OCI-LY7 (cell line): Measurements from ENCODE around the gene EEPD1. TPM values are rescaled to one million over a fixed set of nuclear protein-coding genes. Genes with fewer than 3 reads are reported as not detected.

Experiments used
- BruUV-seq: library from RNA; stranded (reverse); fragments of 400-500 nt; replicated peaks from 2 replicates; lab custom pipeline; 2021; lab: Mats Ljungman, UMichigan
- CTCF ChIA-PET: fragments of 300-600 bp; sonication (Branson Sonifier 250); formaldehyde crosslinking; loops from one replicate; lab custom pipeline; 2022; ENCODE audit warnings: antibody characterized with exemption; ENCODE audit not compliant: unreplicated experiment; lab: Charles Lee
- POLR2A ChIA-PET: fragments of 300-600 bp; sonication (Branson Sonifier 250); formaldehyde crosslinking; loops from one replicate; lab custom pipeline; 2022; ENCODE audit warnings: antibody characterized with exemption; lab: Charles Lee
- DNase-seq: peaks from one replicate; pipeline ENCODE4 v3.0.0-alpha.2; 2015; ENCODE audit warnings: low spot score
- H2AFZ ChIP-seq: fragments of 200-600 bp; sonication (generic), shearing (Covaris generic); 2 replicates; pipeline ENCODE4 v1.6.1; 2014; ENCODE audit warnings: mild to moderate bottlenecking, antibody characterized with exemption, low read length, moderate library complexity
- H3K27ac ChIP-seq: fragments of 200-600 bp; sonication (generic); 2 replicates; pipeline ENCODE4 v1.5.1; 2014; ENCODE audit warnings: mixed run types, low read depth, mild to moderate bottlenecking, moderate library complexity, low read length, inconsistent platforms; ENCODE audit not compliant: poor library complexity, severe bottlenecking
- H3K36me3 ChIP-seq: fragments of 200-600 bp; sonication (generic); 2 replicates; pipeline ENCODE4 v1.6.1; 2014; ENCODE audit warnings: mild to moderate bottlenecking, antibody characterized with exemption, low read length, moderate library complexity, mixed read lengths; ENCODE audit not compliant: insufficient read depth
- H3K4me1 ChIP-seq: fragments of 200-600 bp; sonication (generic); 2 replicates; pipeline ENCODE4 v1.5.1; 2014; ENCODE audit warnings: mild to moderate bottlenecking, low read length; ENCODE audit not compliant: insufficient read depth, poor library complexity, severe bottlenecking
- H3K4me2 ChIP-seq: fragments of 200-600 bp; sonication (generic); 2 replicates; pipeline ENCODE4 v1.6.1; 2014; ENCODE audit warnings: mild to moderate bottlenecking, low read length
- H3K4me3 ChIP-seq: fragments of 200-600 bp; sonication (generic); 2 replicates; pipeline ENCODE4 v1.5.1; 2014; ENCODE audit warnings: mild to moderate bottlenecking, low read depth, low read length; ENCODE audit not compliant: poor library complexity, severe bottlenecking
- H3K79me2 ChIP-seq: fragments of 200-600 bp; sonication (generic); 2 replicates; pipeline ENCODE4 v1.6.1; 2016; ENCODE audit warnings: low read depth, mild to moderate bottlenecking, low read length, moderate library complexity, mixed read lengths; ENCODE audit not compliant: insufficient read depth
- H3K9me2 ChIP-seq: fragments of 200-600 bp; sonication (generic); 2 replicates; pipeline ENCODE4 v1.6.1; 2016; ENCODE audit warnings: mild to moderate bottlenecking, low read length, mixed read lengths; ENCODE audit not compliant: insufficient read depth
- H3K9me3 ChIP-seq: fragments of 200-600 bp; sonication (generic); 2 replicates; pipeline ENCODE4 v1.6.1; 2014; ENCODE audit warnings: mild to moderate bottlenecking, mixed run types, low read length, mixed read lengths
- H4K20me1 ChIP-seq: fragments of 200-600 bp; sonication (generic); 2 replicates; pipeline ENCODE4 v1.6.1; 2014; ENCODE audit warnings: mild to moderate bottlenecking, antibody characterized with exemption, low read length, moderate library complexity, mixed read lengths; ENCODE audit not compliant: insufficient read depth
- CTCF ChIP-seq: fragments of 200-600 bp; sonication (generic); conservative IDR thresholded peaks from 2 replicates; pipeline ENCODE4 v1.5.1; 2014; ENCODE audit warnings: mild to moderate bottlenecking, antibody characterized with exemption, low read length, moderate library complexity, mixed read lengths
- EZH2phosphoT487 ChIP-seq: fragments of 200-600 bp; sonication (generic); IDR thresholded peaks from 2 replicates; pipeline ENCODE4 v1.6.1; 2018; ENCODE audit warnings: low read depth, borderline replicate concordance, mild to moderate bottlenecking, mixed run types, antibody characterized with exemption, low read length, moderate library complexity, mixed read lengths
- intact Hi-C: fragments of 100-400 bp; cut with micrococcal nuclease; formaldehyde crosslinking; loops from one replicate; pipeline ENCODE4 v1.10.0; 2022; ENCODE audit not compliant: unreplicated experiment
- total RNA-seq, 2 experiments: library from RNA; depleted of rRNA in 1 of 2; stranded (reverse); fragments of >200 nt in 1 of 2; shearing (Covaris generic) in 1 of 2; gene quantifications; 2 replicates each; pipeline ENCODE4 v1.2.3, GENCODE V29; 2014 to 2022

The EEPD1 gene
- total RNA-seq, 2 experiments from 2014 or later: 1.7 to 8.1 TPM

GRCh38 chr7:36231406-36231805 lies 78.4 kb downstream of the EEPD1 start:
- BruUV-seq: no TSS peak
- H3K27ac ChIP-seq: no peak overlapping the region
- CTCF ChIA-PET: no interaction called here

GRCh38 chr7:36232555-36232954 lies 79.5 kb downstream of the EEPD1 start:
- ChIA-PET CTCF (interaction anchor here (0.6 kb wide), 2 partner anchors 11 to 949 kb away, joined by 3 to 6 read pairs; no protein-coding TSS in a partner anchor), POLR2A (interaction anchor here (0.7 to 1.3 kb wide), 4 partner anchors 11 to 1026 kb away, joined by 3 to 5 read pairs (median 4); no protein-coding TSS in a partner anchor)
- H3K36me3 ChIP-seq: no peaks in the 10 kb centered on the region
- H2AFZ ChIP-seq: no peak overlapping the region
- intact Hi-C loops: no loop called here
- DNase-seq: no peak
- no peak overlapping the region for H3K4me2 ChIP-seq
- H3K4me3 ChIP-seq: no peak overlapping the region
- H4K20me1 ChIP-seq: no peaks in the 10 kb centered on the region
- no peaks in the 10 kb centered on the region for H3K9me2 ChIP-seq
- H3K4me1 ChIP-seq: no peaks in the 10 kb centered on the region
- TF ChIP-seq EZH2phosphoT487 (no peak), CTCF (no peak)
- no peak overlapping the region for H3K27ac ChIP-seq
- no peaks in the 10 kb centered on the region for H3K9me3 ChIP-seq
- H3K79me2 ChIP-seq: no peaks in the 10 kb centered on the region
- BruUV-seq: no TSS peak

More at GRCh38 chr7:36231406-36231805, 78.4 kb downstream of the EEPD1 start:
- TF ChIP-seq EZH2phosphoT487: no peak
- TF ChIP-seq CTCF: no peak
- no peaks in the 10 kb centered on the region for H3K9me3 ChIP-seq
- no peaks in the 10 kb centered on the region for H3K79me2 ChIP-seq
- no peaks in the 10 kb centered on the region for H4K20me1 ChIP-seq
- H3K9me2 ChIP-seq: no peaks in the 10 kb centered on the region
- POLR2A ChIA-PET: interaction anchor here (1.3 kb wide), 2 partner anchors 10 to 16 kb away, joined by 3 to 4 read pairs; no protein-coding TSS in a partner anchor
- no peak overlapping the region for H2AFZ ChIP-seq
- H3K36me3 ChIP-seq: no peaks in the 10 kb centered on the region
- no peak for DNase-seq
- no peaks in the 10 kb centered on the region for H3K4me1 ChIP-seq
- no peak overlapping the region for H3K4me2 ChIP-seq
- no peak overlapping the region for H3K4me3 ChIP-seq
- intact Hi-C loops: no loop called here

GRCh38 chr7:36232971-36233550 lies 80.0 kb downstream of the EEPD1 start:
- CTCF ChIA-PET: no interaction called here
- Histone ChIP-seq H3K79me2 (no peaks in the 10 kb centered on the region), H3K4me3 (no peak overlapping the region), H4K20me1 (no peaks in the 10 kb centered on the region), H3K4me1 (no peaks in the 10 kb centered on the region), H2AFZ (no peak overlapping the region), H3K9me2 (no peaks in the 10 kb centered on the region), H3K27ac (no peak overlapping the region), H3K4me2 (no peak overlapping the region), H3K36me3 (no peaks in the 10 kb centered on the region), H3K9me3 (no peaks in the 10 kb centered on the region)
- no TSS peak for BruUV-seq
- TF ChIP-seq CTCF: no peak
- no peak for TF ChIP-seq EZH2phosphoT487
- POLR2A ChIA-PET: interaction anchor here (0.6 to 0.8 kb wide), 2 partner anchors 26 to 39 kb away, joined by 3 read pairs; no protein-coding TSS in a partner anchor
- DNase-seq: no peak
- intact Hi-C loops: no loop called here
